Right atrium auricular region (tissue), 2 donors: ENCODE results near the gene STXBP4. TPM values are rescaled to one million over a fixed set of nuclear protein-coding genes. Genes with fewer than 3 reads are reported as not detected.

ENCODE experiments used
- DNase-seq: peaks from one replicate; pipeline ENCODE4 v3.0.0-alpha.2; 2019; ENCODE audit warnings: low spot score
- H3K27ac ChIP-seq, 2 donors: fragments of 200-600 bp; sonication (generic); 1 replicate in 1 of 2; 2 replicates in 1 of 2; pipeline ENCODE4 v1.5.1; 2016 to 2019
- H3K27me3 ChIP-seq, 2 donors: fragments of 200-600 bp; sonication (generic); one replicate each; pipeline versions ENCODE4 v1.5.1 to v1.6.0; 2017 to 2019
- H3K36me3 ChIP-seq: fragments of 200-600 bp; sonication (generic); one replicate; pipeline ENCODE4 v1.5.1; 2016
- H3K4me1 ChIP-seq, 2 donors: fragments of 200-600 bp; sonication (generic); one replicate each; pipeline versions ENCODE4 v1.5.1 to v1.6.0; 2017 to 2019
- H3K4me3 ChIP-seq, 2 donors: fragments of 200-600 bp; sonication (generic); 1 replicate in 1 of 2; 2 replicates in 1 of 2; pipeline ENCODE4 v1.5.1; 2017 to 2019; ENCODE audit warnings: mild to moderate bottlenecking in 1 of 2, moderate library complexity in 1 of 2
- H3K9me3 ChIP-seq, 2 donors: fragments of 200-600 bp; sonication (generic); one replicate each; pipeline ENCODE4 v1.5.1; 2019
- CTCF ChIP-seq, 2 donors: fragments of 200-600 bp; sonication (generic); IDR thresholded peaks; one replicate each; pipeline ENCODE4 v1.5.1; 2019; ENCODE audit warnings: antibody characterized with exemption in 2 of 2
- total RNA-seq, 2 donors: library from RNA; depleted of rRNA; stranded (reverse); fragments of >200 nt; gene quantifications; one replicate each; pipeline ENCODE4 v1.1.0, GENCODE V29; 2016

The STXBP4 gene
- total RNA-seq, 2 donors from 2014 or later = 3.9 to 17.1 TPM

DNA sequence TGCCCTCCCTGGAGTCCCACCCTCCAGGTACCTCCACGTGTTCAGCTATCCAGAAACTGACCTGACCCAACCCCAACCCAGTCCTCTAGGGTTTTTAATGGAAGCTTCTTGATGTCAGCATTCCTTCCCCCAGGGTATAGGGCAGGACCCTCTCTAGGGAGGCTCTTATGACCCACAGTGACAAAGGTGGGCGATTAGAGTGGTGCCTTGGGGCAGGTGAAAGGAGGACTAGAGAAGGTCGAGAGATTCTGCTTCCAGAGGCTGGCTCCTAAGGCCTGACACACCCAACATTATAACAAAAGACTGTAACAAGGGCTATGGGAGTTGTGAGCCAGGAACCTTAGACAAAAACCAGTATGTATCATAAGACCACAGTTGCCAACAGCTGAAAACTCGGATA, 17.3 kb upstream of the STXBP4 start:
- Histone ChIP-seq H3K36me3 (no peaks in the 10 kb centered on the region), H3K9me3 (no peaks in the 10 kb centered on the region)

DNA sequence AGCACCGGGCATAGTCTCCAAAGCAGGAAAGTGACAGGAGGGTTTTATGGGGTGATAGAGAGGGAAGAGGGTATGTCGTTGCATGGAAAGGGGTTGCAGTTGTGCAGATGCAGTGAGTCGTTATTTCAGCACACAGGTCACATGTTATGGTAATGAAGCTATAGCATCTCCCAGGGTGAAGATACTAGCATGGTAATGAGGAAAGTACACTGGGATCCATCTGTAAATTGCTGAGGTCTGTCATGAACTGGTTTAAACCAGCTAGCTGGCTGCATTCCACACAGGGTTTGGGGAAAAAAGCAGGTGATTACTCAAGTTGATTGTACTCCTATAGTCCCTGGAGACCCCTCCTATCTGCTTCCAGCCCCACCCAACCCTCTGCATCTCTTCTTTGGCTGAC, 11.8 kb upstream of the STXBP4 start:
- H3K27me3 ChIP-seq = no peaks in the 10 kb centered on the region
- H3K4me3 ChIP-seq = no peak overlapping the region
- H3K27ac ChIP-seq = no peak overlapping the region
- TF ChIP-seq CTCF (IDR thresholded peaks at IDR 0.05) = no peak
- peaks cover 31% of the 10 kb centered on the region for H3K36me3 ChIP-seq
- DNase-seq = no peak
- H3K9me3 ChIP-seq = no peaks in the 10 kb centered on the region
- no peaks in the 10 kb centered on the region for H3K4me1 ChIP-seq

More for the DNA sequence above, 17.3 kb upstream of the STXBP4 start:
- no peak for TF ChIP-seq CTCF (IDR thresholded peaks at IDR 0.05)
- Histone ChIP-seq H3K4me1 (no peaks in the 10 kb centered on the region), H3K27ac (no peak overlapping the region), H3K4me3 (no peak overlapping the region), H3K27me3 (no peaks in the 10 kb centered on the region)
- no peak for DNase-seq

DNA sequence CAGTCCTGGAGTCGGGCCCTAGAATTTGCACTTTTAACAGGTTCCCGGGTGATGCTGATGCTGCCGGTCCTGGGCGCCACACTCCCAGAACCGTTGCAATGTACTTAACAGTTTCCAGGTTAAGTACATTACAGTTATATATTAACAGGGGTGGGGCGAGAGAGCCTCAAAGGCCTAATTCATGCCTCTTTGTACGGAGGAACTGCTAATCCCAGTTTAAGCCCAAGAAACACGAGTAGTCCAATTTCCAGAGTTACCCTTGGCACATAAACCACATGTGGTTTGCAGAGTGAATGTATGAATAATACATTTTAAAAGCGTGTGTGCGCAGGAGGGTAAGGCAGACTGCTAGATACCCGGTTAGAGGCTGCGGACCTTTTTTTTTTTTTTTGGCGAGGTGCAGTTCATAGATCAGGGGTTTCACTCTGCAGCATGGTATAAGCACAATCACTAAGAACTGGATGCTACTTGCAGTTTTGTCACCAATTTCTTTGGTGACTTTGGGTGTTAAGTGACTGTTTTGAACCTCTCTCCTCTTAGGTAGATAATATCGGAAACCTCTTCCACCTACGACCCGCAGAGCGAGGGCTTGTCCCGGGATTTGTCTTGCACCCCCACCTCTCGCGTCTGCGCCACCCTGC, 824 bp upstream of the STXBP4 start:
- H3K36me3 ChIP-seq = peaks cover 24% of the 10 kb centered on the region
- H3K27ac ChIP-seq = peak overlapping the region; percentile 90 to 94
- H3K9me3 ChIP-seq = no peaks in the 10 kb centered on the region
- H3K4me3 ChIP-seq = peak overlapping the region; percentile 83 to 94
- no peak for DNase-seq
- TF ChIP-seq CTCF (IDR thresholded peaks at IDR 0.05) = no peak
- peaks cover 0 to 25% of the 10 kb centered on the region in 2 donors for H3K4me1 ChIP-seq
- no peaks in the 10 kb centered on the region for H3K27me3 ChIP-seq

GRCh38 chr17:54968988-54969332, 395 bp downstream of the STXBP4 start:
- Histone ChIP-seq H3K36me3 (peaks cover 12% of the 10 kb centered on the region), H3K9me3 (no peaks in the 10 kb centered on the region), H3K4me1 (peaks cover 0 to 25% of the 10 kb centered on the region in 2 donors), H3K27me3 (no peaks in the 10 kb centered on the region), H3K27ac (peak overlapping the region; percentile 90 to 94), H3K4me3 (peak overlapping the region; percentile 83 to 94)
- no peak for TF ChIP-seq CTCF (IDR thresholded peaks at IDR 0.05)
- no peak for DNase-seq

GRCh38 chr17:54969658-54970572, 1.4 kb downstream of the STXBP4 start:
- H3K27me3 ChIP-seq = no peaks in the 10 kb centered on the region
- no peak for DNase-seq
- peaks cover 0 to 25% of the 10 kb centered on the region in 2 donors for H3K4me1 ChIP-seq
- peaks cover 2% of the 10 kb centered on the region for H3K36me3 ChIP-seq
- TF ChIP-seq CTCF (IDR thresholded peaks at IDR 0.05) = no peak
- peak overlapping the region; percentile 83 to 94 for H3K4me3 ChIP-seq
- no peaks in the 10 kb centered on the region for H3K9me3 ChIP-seq
- H3K27ac ChIP-seq = peak overlapping the region; percentile 90 to 94
